Measurements from ENCODE around the gene ROBO1. TPM values are rescaled to one million over a fixed set of nuclear protein-coding genes. Genes with fewer than 3 reads are reported as not detected.
"Not testable (repeated sequence)": the region's sequence is repeated elsewhere in the genome, so short reads cannot be mapped to it uniquely, and the experiment has no call there.

ROBO1 gene
- polyA plus RNA-seq, 4 donors = 0.81 to 12.2 (median 2.6) TPM

DNA sequence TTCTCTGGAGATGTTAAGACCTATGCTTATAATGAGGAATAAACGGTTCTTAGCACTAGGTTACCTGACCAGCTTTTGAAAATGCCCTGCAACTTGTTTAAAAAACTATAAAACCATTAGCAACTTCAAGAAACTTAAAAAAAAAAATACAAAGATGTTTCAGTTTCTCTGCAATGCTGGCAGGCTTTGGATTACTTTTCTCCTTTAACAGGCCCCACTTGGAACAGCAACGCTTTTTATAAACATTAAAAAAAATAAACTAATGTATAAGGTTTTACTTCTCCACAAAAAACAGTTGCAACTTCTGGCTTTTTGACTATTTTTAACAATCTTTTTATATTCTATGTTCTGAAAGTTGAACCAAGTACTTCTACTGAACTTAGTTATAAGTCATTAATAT is 1006.7 kb downstream of the ROBO1 start:
- Histone ChIP-seq H3K27ac (ENCODE audit: low read depth in 1 of 3, low read length in 2 of 3) (no peak overlapping the region), H3K36me3 (ENCODE audit: control insufficient read depth in 3 of 3, insufficient read depth in 2 of 3, low read depth in 1 of 3, low read length in 3 of 3) (no peaks in the 10 kb centered on the region), H3K9me3 (ENCODE audit: control insufficient read depth in 2 of 2, insufficient read depth in 1 of 2, low read depth in 1 of 2, low read length in 1 of 2) (no peaks in the 10 kb centered on the region), H3K4me1 (ENCODE audit: control insufficient read depth in 3 of 3, insufficient read depth in 2 of 3, low read depth in 1 of 3, low read length in 2 of 3) (no peaks in the 10 kb centered on the region), H3K27me3 (ENCODE audit: control insufficient read depth in 3 of 3, insufficient read depth in 3 of 3, low read length in 3 of 3) (no peaks in the 10 kb centered on the region), H3K4me3 (ENCODE audit: low read depth in 1 of 3, low read length in 3 of 3) (no peak overlapping the region)
- FAIRE-seq = no peak
- 53 to 63% (median 55%) methylated on average over 2 of the region's 2 CpGs for WGBS, 3 donors
- DNase-seq = no peak

GRCh38 chr3:78757731-78758130 is 1010.1 kb downstream of the ROBO1 start:
- Histone ChIP-seq H3K9me3 (ENCODE audit: control insufficient read depth in 2 of 2, insufficient read depth in 1 of 2, low read depth in 1 of 2, low read length in 1 of 2) (no peaks in the 10 kb centered on the region), H3K4me1 (ENCODE audit: control insufficient read depth in 3 of 3, insufficient read depth in 2 of 3, low read depth in 1 of 3, low read length in 2 of 3) (no peaks in the 10 kb centered on the region), H3K27ac (ENCODE audit: low read depth in 1 of 3, low read length in 2 of 3) (no peak overlapping the region), H3K36me3 (ENCODE audit: control insufficient read depth in 3 of 3, insufficient read depth in 2 of 3, low read depth in 1 of 3, low read length in 3 of 3) (no peaks in the 10 kb centered on the region), H3K27me3 (ENCODE audit: control insufficient read depth in 3 of 3, insufficient read depth in 3 of 3, low read length in 3 of 3) (no peaks in the 10 kb centered on the region), H3K4me3 (ENCODE audit: low read depth in 1 of 3, low read length in 3 of 3) (no peak overlapping the region)
- DNase-seq (no peak), FAIRE-seq (no peak)
- WGBS, 3 donors = 63 to 68% (median 64%) methylated on average over 4 of the region's 4 CpGs

GRCh38 chr3:78754066-78754743 is 1013.6 kb downstream of the ROBO1 start:
- no peak overlapping the region for H3K4me3 ChIP-seq (ENCODE audit: low read depth in 1 of 3, low read length in 3 of 3)
- WGBS, 3 donors = 52 to 69% (median 60%) methylated on average over 3 of the region's 3 CpGs
- H3K9me3 ChIP-seq (ENCODE audit: control insufficient read depth in 2 of 2, insufficient read depth in 1 of 2, low read depth in 1 of 2, low read length in 1 of 2) = no peaks in the 10 kb centered on the region
- H3K27me3 ChIP-seq (ENCODE audit: control insufficient read depth in 3 of 3, insufficient read depth in 3 of 3, low read length in 3 of 3) = no peaks in the 10 kb centered on the region
- no peaks in the 10 kb centered on the region for H3K36me3 ChIP-seq (ENCODE audit: control insufficient read depth in 3 of 3, insufficient read depth in 2 of 3, low read depth in 1 of 3, low read length in 3 of 3)
- FAIRE-seq = no peak
- H3K4me1 ChIP-seq (ENCODE audit: control insufficient read depth in 3 of 3, insufficient read depth in 2 of 3, low read depth in 1 of 3, low read length in 2 of 3) = no peaks in the 10 kb centered on the region
- no peak for DNase-seq
- H3K27ac ChIP-seq (ENCODE audit: low read depth in 1 of 3, low read length in 2 of 3) = no peak overlapping the region

- Histone ChIP-seq H3K27ac (ENCODE audit: low read depth in 1 of 3, low read length in 2 of 3) (no peak overlapping the region), H3K36me3 (ENCODE audit: control insufficient read depth in 3 of 3, insufficient read depth in 2 of 3, low read depth in 1 of 3, low read length in 3 of 3) (no peaks in the 10 kb centered on the region), H3K27me3 (ENCODE audit: control insufficient read depth in 3 of 3, insufficient read depth in 3 of 3, low read length in 3 of 3) (no peaks in the 10 kb centered on the region), H3K4me3 (ENCODE audit: low read depth in 1 of 3, low read length in 3 of 3) (no peak overlapping the region), H3K9me3 (ENCODE audit: control insufficient read depth in 2 of 2, insufficient read depth in 1 of 2, low read depth in 1 of 2, low read length in 1 of 2) (no peaks in the 10 kb centered on the region), H3K4me1 (ENCODE audit: control insufficient read depth in 3 of 3, insufficient read depth in 2 of 3, low read depth in 1 of 3, low read length in 2 of 3) (no peaks in the 10 kb centered on the region)
- 52 to 78% (median 70%) methylated on average over 1 of the region's 1 CpG for WGBS, 3 donors
- FAIRE-seq (no peak), DNase-seq (no peak)
These were observed 1016.5 kb downstream of the ROBO1 start for GRCh38 chr3:78751266-78751665.

- WGBS, 3 donors = 81 to 94% (median 90%) methylated on average over 3 of the region's 3 CpGs
- DNase-seq; H3K9me3 ChIP-seq (ENCODE audit: control insufficient read depth in 2 of 2, insufficient read depth in 1 of 2, low read depth in 1 of 2, low read length in 1 of 2); H3K36me3 ChIP-seq (ENCODE audit: control insufficient read depth in 3 of 3, insufficient read depth in 2 of 3, low read depth in 1 of 3, low read length in 3 of 3); H3K4me1 ChIP-seq (ENCODE audit: control insufficient read depth in 3 of 3, insufficient read depth in 2 of 3, low read depth in 1 of 3, low read length in 2 of 3); FAIRE-seq; H3K4me3 ChIP-seq (ENCODE audit: low read depth in 1 of 3, low read length in 3 of 3); H3K27ac ChIP-seq (ENCODE audit: low read depth in 1 of 3, low read length in 2 of 3); H3K27me3 ChIP-seq (ENCODE audit: control insufficient read depth in 3 of 3, insufficient read depth in 3 of 3, low read length in 3 of 3): not testable (repeated sequence)
These were observed 1017.5 kb downstream of the ROBO1 start for GRCh38 chr3:78750291-78750690.

GRCh38 chr3:78749056-78749455 is 1018.7 kb downstream of the ROBO1 start:
- peak; percentile 5 for FAIRE-seq
- no peak overlapping the region for H3K27ac ChIP-seq (ENCODE audit: low read depth in 1 of 3, low read length in 2 of 3)

GRCh38 chr3:78745847-78746246 is 1022.0 kb downstream of the ROBO1 start:
- H3K27ac ChIP-seq (ENCODE audit: low read depth in 1 of 3, low read length in 2 of 3) = no peak overlapping the region

More at GRCh38 chr3:78749056-78749455, 1018.7 kb downstream of the ROBO1 start:
- Histone ChIP-seq H3K27me3 (ENCODE audit: control insufficient read depth in 3 of 3, insufficient read depth in 3 of 3, low read length in 3 of 3) (no peaks in the 10 kb centered on the region), H3K4me3 (ENCODE audit: low read depth in 1 of 3, low read length in 3 of 3) (no peak overlapping the region), H3K9me3 (ENCODE audit: control insufficient read depth in 2 of 2, insufficient read depth in 1 of 2, low read depth in 1 of 2, low read length in 1 of 2) (no peaks in the 10 kb centered on the region), H3K36me3 (ENCODE audit: control insufficient read depth in 3 of 3, insufficient read depth in 2 of 3, low read depth in 1 of 3, low read length in 3 of 3) (no peaks in the 10 kb centered on the region), H3K4me1 (ENCODE audit: control insufficient read depth in 3 of 3, insufficient read depth in 2 of 3, low read depth in 1 of 3, low read length in 2 of 3) (no peaks in the 10 kb centered on the region)
- DNase-seq = no peak

GRCh38 chr3:78742491-78742890 is 1025.3 kb downstream of the ROBO1 start:
- H3K27ac ChIP-seq (ENCODE audit: low read depth in 1 of 3, low read length in 2 of 3) = no peak overlapping the region
- FAIRE-seq (no peak), DNase-seq (no peak)
- H3K27me3 ChIP-seq (ENCODE audit: control insufficient read depth in 3 of 3, insufficient read depth in 3 of 3, low read length in 3 of 3) = no peaks in the 10 kb centered on the region
- H3K4me3 ChIP-seq (ENCODE audit: low read depth in 1 of 3, low read length in 3 of 3) = no peak overlapping the region
- no peaks in the 10 kb centered on the region for H3K9me3 ChIP-seq (ENCODE audit: control insufficient read depth in 2 of 2, insufficient read depth in 1 of 2, low read depth in 1 of 2, low read length in 1 of 2)
- H3K36me3 ChIP-seq (ENCODE audit: control insufficient read depth in 3 of 3, insufficient read depth in 2 of 3, low read depth in 1 of 3, low read length in 3 of 3) = no peaks in the 10 kb centered on the region
- no peaks in the 10 kb centered on the region for H3K4me1 ChIP-seq (ENCODE audit: control insufficient read depth in 3 of 3, insufficient read depth in 2 of 3, low read depth in 1 of 3, low read length in 2 of 3)
- 65 to 75% (median 66%) methylated on average over 1 of the region's 1 CpG for WGBS, 3 donors

More at GRCh38 chr3:78745847-78746246, 1022.0 kb downstream of the ROBO1 start:
- Histone ChIP-seq H3K4me1 (ENCODE audit: control insufficient read depth in 3 of 3, insufficient read depth in 2 of 3, low read depth in 1 of 3, low read length in 2 of 3) (no peaks in the 10 kb centered on the region), H3K4me3 (ENCODE audit: low read depth in 1 of 3, low read length in 3 of 3) (no peak overlapping the region), H3K9me3 (ENCODE audit: control insufficient read depth in 2 of 2, insufficient read depth in 1 of 2, low read depth in 1 of 2, low read length in 1 of 2) (no peaks in the 10 kb centered on the region), H3K36me3 (ENCODE audit: control insufficient read depth in 3 of 3, insufficient read depth in 2 of 3, low read depth in 1 of 3, low read length in 3 of 3) (no peaks in the 10 kb centered on the region), H3K27me3 (ENCODE audit: control insufficient read depth in 3 of 3, insufficient read depth in 3 of 3, low read length in 3 of 3) (no peaks in the 10 kb centered on the region)
- DNase-seq = no peak
- no peak for FAIRE-seq
- WGBS, 3 donors = 48 to 71% (median 66%) methylated on average over 5 of the region's 5 CpGs

DNA sequence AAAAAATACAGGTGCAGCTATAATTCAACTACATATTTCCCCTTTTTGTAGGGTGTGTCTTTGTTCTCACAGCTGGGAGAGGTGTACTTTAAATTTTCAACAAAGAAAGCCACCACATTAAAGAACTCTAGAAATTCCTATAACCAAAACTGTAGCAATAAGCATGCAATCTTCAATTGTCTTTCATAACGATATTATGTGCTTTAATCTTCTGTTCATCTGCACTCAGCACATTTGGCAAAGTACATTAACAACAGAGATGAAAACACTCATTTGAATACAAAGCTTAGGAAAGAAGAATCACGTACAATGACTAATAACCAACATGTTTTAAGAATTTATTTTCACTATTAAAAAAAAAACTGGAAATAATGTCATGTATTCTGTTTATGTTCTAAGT is 1025.8 kb downstream of the ROBO1 start:
- no peak for FAIRE-seq
- 61 to 64% (median 62%) methylated on average over 2 of the region's 2 CpGs for WGBS, 3 donors
- no peak overlapping the region for H3K4me3 ChIP-seq (ENCODE audit: low read depth in 1 of 3, low read length in 3 of 3)

More for the DNA sequence above, 1025.8 kb downstream of the ROBO1 start:
- no peaks in the 10 kb centered on the region for H3K27me3 ChIP-seq (ENCODE audit: control insufficient read depth in 3 of 3, insufficient read depth in 3 of 3, low read length in 3 of 3)
- H3K4me1 ChIP-seq (ENCODE audit: control insufficient read depth in 3 of 3, insufficient read depth in 2 of 3, low read depth in 1 of 3, low read length in 2 of 3) = no peaks in the 10 kb centered on the region
- DNase-seq = no peak
- H3K9me3 ChIP-seq (ENCODE audit: control insufficient read depth in 2 of 2, insufficient read depth in 1 of 2, low read depth in 1 of 2, low read length in 1 of 2) = no peaks in the 10 kb centered on the region
- no peak overlapping the region for H3K27ac ChIP-seq (ENCODE audit: low read depth in 1 of 3, low read length in 2 of 3)
- H3K36me3 ChIP-seq (ENCODE audit: control insufficient read depth in 3 of 3, insufficient read depth in 2 of 3, low read depth in 1 of 3, low read length in 3 of 3) = no peaks in the 10 kb centered on the region

Data from small intestine (tissue), 7 donors.